Measurements from ENCODE around the gene CRYBA2. TPM values are rescaled to one million over a fixed set of nuclear protein-coding genes. Genes with fewer than 3 reads are reported as not detected.

The CRYBA2 gene
- total RNA-seq, 2 experiments from 2014 or later = not detected

- Mint-ChIP-seq H3K27ac (no peak overlapping the region), H3K27me3 (peaks cover 16% of the 10 kb centered on the region), H3K4me1 (no peaks in the 10 kb centered on the region), H3K9me3 (no peaks in the 10 kb centered on the region), H3K36me3 (no peaks in the 10 kb centered on the region), H3K4me3 (no peak overlapping the region)
- ATAC-seq (ENCODE audit: low read depth) = no peak
- no peak for DNase-seq
- POLR2A ChIA-PET = no interaction called here
Measured at GRCh38 chr2:219028996-219029828, 36.0 kb upstream of the CRYBA2 start.

DNA sequence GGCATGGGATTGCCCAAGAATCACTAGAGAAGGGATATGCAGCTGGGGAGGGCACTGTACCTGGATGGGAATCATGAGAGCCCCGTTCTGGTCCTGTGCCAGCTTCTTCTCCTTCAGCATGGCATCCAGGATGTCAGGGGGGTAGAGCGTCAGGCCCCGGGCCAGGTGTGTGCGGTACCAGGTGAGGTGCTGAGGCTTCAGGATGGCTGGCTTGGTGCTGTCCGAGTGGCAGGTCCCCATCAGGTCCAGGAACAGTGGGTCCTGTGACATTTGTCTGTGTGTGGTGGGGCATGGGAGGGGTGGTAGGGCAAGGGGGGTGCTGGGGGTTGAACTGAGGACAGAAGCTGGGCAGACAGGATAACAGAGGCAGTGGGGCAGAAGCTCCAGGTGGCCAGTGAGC, 34.9 kb upstream of the CRYBA2 start:
- Mint-ChIP-seq H3K27me3 (peaks cover 6% of the 10 kb centered on the region), H3K9me3 (no peaks in the 10 kb centered on the region), H3K4me3 (no peak overlapping the region), H3K27ac (no peak overlapping the region), H3K4me1 (no peaks in the 10 kb centered on the region), H3K36me3 (no peaks in the 10 kb centered on the region)
- ATAC-seq (ENCODE audit: low read depth) = no peak
- POLR2A ChIA-PET = no interaction called here
- DNase-seq = no peak

- no peak overlapping the region for H3K27ac Mint-ChIP-seq
- H3K4me3 Mint-ChIP-seq = no peak overlapping the region
- POLR2A ChIA-PET = no interaction called here
- ATAC-seq (ENCODE audit: low read depth) (no peak), DNase-seq (no peak)
- H3K4me1 Mint-ChIP-seq = no peaks in the 10 kb centered on the region
- no peaks in the 10 kb centered on the region for H3K36me3 Mint-ChIP-seq
- peaks cover 5% of the 10 kb centered on the region for H3K27me3 Mint-ChIP-seq
- no peaks in the 10 kb centered on the region for H3K9me3 Mint-ChIP-seq
Measured at GRCh38 chr2:219027511-219028055, 34.4 kb upstream of the CRYBA2 start.

DNA sequence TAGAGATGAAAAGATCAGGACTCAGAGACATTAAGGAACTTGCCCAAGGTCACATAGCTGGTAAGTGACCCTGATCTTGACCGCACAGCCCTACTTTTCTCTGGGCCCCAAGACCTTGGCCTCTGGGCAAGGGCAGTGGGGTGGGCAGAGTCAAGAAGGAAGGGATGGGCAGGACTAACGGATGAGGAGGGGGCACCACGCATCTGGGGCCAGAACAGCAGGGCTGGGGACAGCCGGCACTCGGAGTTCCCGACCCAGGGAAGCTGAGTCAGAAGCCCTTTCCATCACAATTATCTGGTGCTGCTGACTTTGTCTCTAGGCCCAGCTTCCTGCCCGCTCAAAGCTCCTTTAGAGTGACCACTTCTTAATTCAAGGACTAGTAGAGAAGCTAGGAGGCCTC, 33.7 kb upstream of the CRYBA2 start:
- Mint-ChIP-seq H3K9me3 (no peaks in the 10 kb centered on the region), H3K36me3 (no peaks in the 10 kb centered on the region), H3K27me3 (peaks cover 5% of the 10 kb centered on the region), H3K4me3 (no peak overlapping the region), H3K4me1 (no peaks in the 10 kb centered on the region), H3K27ac (no peak overlapping the region)
- POLR2A ChIA-PET = no interaction called here
- DNase-seq = no peak
- ATAC-seq (ENCODE audit: low read depth) = no peak

- H3K36me3 Mint-ChIP-seq = no peaks in the 10 kb centered on the region
Measured at GRCh38 chr2:219025637-219026585, 32.7 kb upstream of the CRYBA2 start.

GRCh38 chr2:219024059-219024458, 30.8 kb upstream of the CRYBA2 start:
- ATAC-seq (ENCODE audit: low read depth) = no peak
- DNase-seq = no peak
- Mint-ChIP-seq H3K9me3 (no peaks in the 10 kb centered on the region), H3K4me1 (no peaks in the 10 kb centered on the region), H3K27me3 (peaks cover 7% of the 10 kb centered on the region), H3K4me3 (no peak overlapping the region), H3K27ac (no peak overlapping the region), H3K36me3 (no peaks in the 10 kb centered on the region)
- POLR2A ChIA-PET = no interaction called here

More at GRCh38 chr2:219025637-219026585, 32.7 kb upstream of the CRYBA2 start:
- no peaks in the 10 kb centered on the region for H3K4me1 Mint-ChIP-seq
- H3K4me3 Mint-ChIP-seq = no peak overlapping the region
- ATAC-seq (ENCODE audit: low read depth) = no peak
- POLR2A ChIA-PET = no interaction called here
- peaks cover 6% of the 10 kb centered on the region for H3K27me3 Mint-ChIP-seq
- no peaks in the 10 kb centered on the region for H3K9me3 Mint-ChIP-seq
- no peak overlapping the region for H3K27ac Mint-ChIP-seq
- no peak for DNase-seq

GRCh38 chr2:219023045-219023605, 29.9 kb upstream of the CRYBA2 start:
- Mint-ChIP-seq H3K4me1 (no peaks in the 10 kb centered on the region), H3K9me3 (no peaks in the 10 kb centered on the region), H3K27me3 (peaks cover 7% of the 10 kb centered on the region), H3K36me3 (no peaks in the 10 kb centered on the region), H3K27ac (no peak overlapping the region), H3K4me3 (no peak overlapping the region)
- POLR2A ChIA-PET = no interaction called here
- ATAC-seq (ENCODE audit: low read depth) = no peak
- DNase-seq = no peak

- POLR2A ChIA-PET = no interaction called here
- Mint-ChIP-seq H3K27me3 (peaks cover 7% of the 10 kb centered on the region), H3K36me3 (no peaks in the 10 kb centered on the region), H3K9me3 (no peaks in the 10 kb centered on the region), H3K4me1 (no peaks in the 10 kb centered on the region), H3K4me3 (no peak overlapping the region), H3K27ac (no peak overlapping the region)
- no peak for DNase-seq
- no peak for ATAC-seq (ENCODE audit: low read depth)
Measured at GRCh38 chr2:219022616-219023015, 29.4 kb upstream of the CRYBA2 start.

DNA sequence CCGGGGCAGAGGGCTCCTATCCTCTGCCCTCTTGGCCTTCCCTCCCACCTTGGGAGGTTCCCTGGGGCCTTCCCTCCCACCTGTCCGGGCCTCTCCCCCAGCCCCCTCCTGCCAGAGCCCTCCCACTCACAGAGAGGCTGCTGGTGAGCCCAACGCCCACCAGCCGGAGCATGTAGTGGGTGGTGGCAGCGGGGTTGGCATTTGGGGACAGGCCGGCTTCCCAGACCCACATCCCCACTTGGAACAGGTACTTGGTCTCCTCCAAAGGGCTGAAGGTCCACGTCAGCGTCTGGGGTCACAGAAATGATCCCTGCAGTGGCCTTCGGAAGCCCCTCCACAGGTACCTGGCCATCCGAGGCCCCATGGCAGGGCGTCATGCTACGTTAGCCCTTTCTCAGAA, 28.8 kb upstream of the CRYBA2 start:
- POLR2A ChIA-PET = no interaction called here
- ATAC-seq (ENCODE audit: low read depth) (no peak), DNase-seq (no peak)
- H3K27ac Mint-ChIP-seq = no peak overlapping the region
- H3K36me3 Mint-ChIP-seq = no peaks in the 10 kb centered on the region
- no peak overlapping the region for H3K4me3 Mint-ChIP-seq
- H3K9me3 Mint-ChIP-seq = no peaks in the 10 kb centered on the region
- H3K27me3 Mint-ChIP-seq = peaks cover 7% of the 10 kb centered on the region
- H3K4me1 Mint-ChIP-seq = no peaks in the 10 kb centered on the region

DNA sequence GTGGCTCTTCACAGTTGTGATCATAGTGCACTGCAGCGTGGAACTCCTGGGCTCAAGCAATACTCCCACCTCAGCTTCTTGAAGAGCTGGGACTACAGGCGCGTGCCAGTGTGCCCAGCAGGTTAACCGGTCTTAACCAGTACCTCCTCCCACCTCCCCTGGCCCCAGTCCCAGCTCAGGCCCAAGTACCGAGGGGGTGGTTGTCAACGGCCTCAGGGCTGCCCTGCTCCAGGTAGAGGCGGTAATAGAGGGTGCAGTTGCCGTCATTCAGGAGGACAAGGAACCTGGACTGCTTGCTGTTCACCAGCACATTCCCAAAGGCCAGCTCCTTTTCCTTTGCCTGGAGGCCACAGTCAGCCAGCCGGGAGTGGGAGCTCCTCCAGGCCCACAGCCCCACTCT, 28.4 kb upstream of the CRYBA2 start:
- DNase-seq (no peak), ATAC-seq (ENCODE audit: low read depth) (no peak)
- Mint-ChIP-seq H3K27ac (no peak overlapping the region), H3K9me3 (no peaks in the 10 kb centered on the region), H3K4me3 (no peak overlapping the region), H3K4me1 (no peaks in the 10 kb centered on the region), H3K36me3 (no peaks in the 10 kb centered on the region), H3K27me3 (peaks cover 7% of the 10 kb centered on the region)
- POLR2A ChIA-PET = no interaction called here

DNA sequence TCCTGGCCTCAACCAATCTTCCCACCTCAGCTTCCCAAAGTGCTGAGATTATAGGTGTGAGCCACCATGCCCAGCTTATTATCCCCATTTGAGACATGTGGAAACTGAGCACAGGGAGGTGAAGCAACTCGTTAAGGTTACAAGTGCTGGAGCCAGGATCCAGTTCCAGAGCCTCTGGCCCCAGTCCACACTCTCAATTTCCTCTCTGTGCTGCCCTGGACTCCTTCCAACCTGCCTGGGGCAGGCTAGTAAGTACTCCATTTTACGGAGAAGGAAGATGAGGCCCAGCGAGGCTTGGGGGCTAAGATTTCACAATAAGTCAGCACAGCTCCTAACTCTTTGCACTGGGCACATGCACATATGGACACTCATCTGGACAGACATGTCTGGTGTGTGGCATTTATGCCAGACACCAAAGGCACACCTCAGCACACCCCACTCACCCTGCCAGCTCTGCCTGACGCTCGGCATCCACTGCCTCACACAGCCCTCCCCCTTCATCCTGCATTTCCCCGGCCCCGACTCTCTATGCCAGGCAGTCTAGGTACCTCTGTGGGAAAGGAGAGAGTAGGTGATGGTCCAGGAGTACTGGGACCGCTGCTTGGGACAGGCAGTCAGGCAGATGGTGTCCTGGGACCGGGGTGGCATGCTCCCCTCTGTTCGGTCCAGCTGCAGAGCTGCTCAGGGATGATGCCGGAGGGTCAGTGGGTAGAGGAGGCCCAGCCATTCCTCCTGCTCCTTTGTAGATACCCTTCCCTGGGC, 27.6 kb upstream of the CRYBA2 start:
- POLR2A ChIA-PET = no interaction called here
- ATAC-seq (ENCODE audit: low read depth) (no peak), DNase-seq (no peak)
- Mint-ChIP-seq H3K9me3 (no peaks in the 10 kb centered on the region), H3K27ac (no peak overlapping the region), H3K4me1 (no peaks in the 10 kb centered on the region), H3K4me3 (no peak overlapping the region), H3K36me3 (no peaks in the 10 kb centered on the region), H3K27me3 (peaks cover 7% of the 10 kb centered on the region)

DNA sequence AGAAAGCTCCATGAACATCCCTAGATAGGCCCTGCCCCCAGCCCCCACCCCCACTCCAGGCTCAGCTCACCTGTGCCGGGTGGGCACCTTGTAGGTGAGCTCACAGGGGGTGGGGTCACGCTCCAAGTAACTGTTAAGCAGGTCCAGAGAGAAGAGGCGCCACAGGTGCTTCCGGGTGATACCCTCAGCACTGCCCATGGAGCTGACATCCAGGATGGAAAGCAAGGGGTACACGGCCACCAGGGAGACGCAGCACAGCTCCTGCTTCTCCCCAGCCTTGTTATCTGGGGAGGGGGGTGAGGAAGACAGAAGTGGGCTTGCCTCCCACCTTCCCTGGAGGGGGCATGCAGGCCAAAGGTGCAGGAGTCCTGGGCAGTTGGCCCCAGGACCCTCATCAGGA, 26.2 kb upstream of the CRYBA2 start:
- H3K4me3 Mint-ChIP-seq = no peak overlapping the region

GRCh38 chr2:219018726-219019125, 25.5 kb upstream of the CRYBA2 start:
- POLR2A ChIA-PET = no interaction called here
- DNase-seq (no peak), ATAC-seq (ENCODE audit: low read depth) (no peak)
- H3K27ac Mint-ChIP-seq = no peak overlapping the region
- H3K4me3 Mint-ChIP-seq = no peak overlapping the region
- no peaks in the 10 kb centered on the region for H3K4me1 Mint-ChIP-seq
- no peaks in the 10 kb centered on the region for H3K36me3 Mint-ChIP-seq
- H3K9me3 Mint-ChIP-seq = no peaks in the 10 kb centered on the region
- peaks cover 11% of the 10 kb centered on the region for H3K27me3 Mint-ChIP-seq

More for the DNA sequence above, 26.2 kb upstream of the CRYBA2 start:
- peaks cover 6% of the 10 kb centered on the region for H3K27me3 Mint-ChIP-seq
- POLR2A ChIA-PET = no interaction called here
- no peaks in the 10 kb centered on the region for H3K4me1 Mint-ChIP-seq
- no peak for DNase-seq
- no peaks in the 10 kb centered on the region for H3K9me3 Mint-ChIP-seq
- no peak for ATAC-seq (ENCODE audit: low read depth)
- no peaks in the 10 kb centered on the region for H3K36me3 Mint-ChIP-seq
- H3K27ac Mint-ChIP-seq = no peak overlapping the region

All from activated naive CD8-positive, alpha-beta T cell treated with anti-CD3 and anti-CD28 coated beads, Interleukin-2, amount 10 ng/mL, durations not matched to agents 7 days and 5 days (primary cell).